Measurements from ENCODE around the gene APOL5.
"Not testable (repeated sequence)": the region's sequence is repeated elsewhere in the genome, so short reads cannot be mapped to it uniquely, and the experiment has no call there.

Gene APOL5

GRCh38 chr22:35717572-35717971, at the start of gene APOL5:
TSS of gene APOL5 (plus strand) at chr22:35717872. CDS start at chr22:35717872, 0 bp downstream.
- H3K36me3 Mint-ChIP-seq (ENCODE audit: low read depth): no peaks in the 10 kb centered on the region
- no peak within 1 kb of the TSS for H3K4me3 Mint-ChIP-seq
- peaks cover 7% of the 10 kb centered on the region for H3K4me1 Mint-ChIP-seq
- no peak for TF ChIP-seq CTCF (IDR thresholded peaks at IDR 0.05; ENCODE audit: unreplicated experiment in 3 of 3)
- no peak within 1 kb of the TSS for H3K27ac Mint-ChIP-seq
- peaks cover 17% of the 10 kb centered on the region for H3K9me3 Mint-ChIP-seq
- H3K27me3 Mint-ChIP-seq (ENCODE audit: low read depth): peaks cover 10% of the 10 kb centered on the region

- TF ChIP-seq CTCF (IDR thresholded peaks at IDR 0.05; ENCODE audit: unreplicated experiment in 3 of 3): no peak
- H3K27me3 Mint-ChIP-seq (ENCODE audit: low read depth): peaks cover 15% of the 10 kb centered on the region
- H3K4me3 Mint-ChIP-seq: no peak overlapping the region
- H3K4me1 Mint-ChIP-seq: no peaks in the 10 kb centered on the region
- H3K36me3 Mint-ChIP-seq (ENCODE audit: low read depth): no peaks in the 10 kb centered on the region
- H3K27ac Mint-ChIP-seq: no peak overlapping the region
- peaks cover 20% of the 10 kb centered on the region for H3K9me3 Mint-ChIP-seq
Measured at GRCh38 chr22:35674335-35674734, 43.3 kb upstream of the APOL5 start.

GRCh38 chr22:35676065-35676464, 41.6 kb upstream of the APOL5 start:
- H3K4me1 Mint-ChIP-seq; H3K4me3 Mint-ChIP-seq; H3K36me3 Mint-ChIP-seq (ENCODE audit: low read depth); H3K27ac Mint-ChIP-seq: not testable (repeated sequence)
- Mint-ChIP-seq H3K27me3 (ENCODE audit: low read depth) (peaks cover 15% of the 10 kb centered on the region), H3K9me3 (peaks cover 20% of the 10 kb centered on the region)

GRCh38 chr22:35677460-35678187, 40.0 kb upstream of the APOL5 start:
- H3K27ac Mint-ChIP-seq: no peak overlapping the region
- no peaks in the 10 kb centered on the region for H3K36me3 Mint-ChIP-seq (ENCODE audit: low read depth)
- TF ChIP-seq CTCF (IDR thresholded peaks at IDR 0.05; ENCODE audit: unreplicated experiment in 3 of 3): no peak
- no peaks in the 10 kb centered on the region for H3K4me1 Mint-ChIP-seq
- peaks cover 15% of the 10 kb centered on the region for H3K27me3 Mint-ChIP-seq (ENCODE audit: low read depth)
- peaks cover 19% of the 10 kb centered on the region for H3K9me3 Mint-ChIP-seq
- no peak overlapping the region for H3K4me3 Mint-ChIP-seq

- no peaks in the 10 kb centered on the region for H3K4me1 Mint-ChIP-seq
- H3K27me3 Mint-ChIP-seq (ENCODE audit: low read depth): peaks cover 19% of the 10 kb centered on the region
- no peak overlapping the region for H3K27ac Mint-ChIP-seq
- no peak overlapping the region for H3K4me3 Mint-ChIP-seq
- no peak for TF ChIP-seq CTCF (IDR thresholded peaks at IDR 0.05; ENCODE audit: unreplicated experiment in 3 of 3)
- H3K36me3 Mint-ChIP-seq (ENCODE audit: low read depth): no peaks in the 10 kb centered on the region
- peaks cover 12% of the 10 kb centered on the region for H3K9me3 Mint-ChIP-seq
Measured at GRCh38 chr22:35678836-35679235, 38.8 kb upstream of the APOL5 start.

GRCh38 chr22:35679492-35679891, 38.2 kb upstream of the APOL5 start:
- not testable (repeated sequence) for H3K27ac Mint-ChIP-seq; H3K9me3 Mint-ChIP-seq; H3K4me1 Mint-ChIP-seq; H3K4me3 Mint-ChIP-seq; H3K36me3 Mint-ChIP-seq (ENCODE audit: low read depth)
- peaks cover 19% of the 10 kb centered on the region for H3K27me3 Mint-ChIP-seq (ENCODE audit: low read depth)

GRCh38 chr22:35681454-35682052, 36.1 kb upstream of the APOL5 start:
- no peak for TF ChIP-seq CTCF (IDR thresholded peaks at IDR 0.05; ENCODE audit: unreplicated experiment in 3 of 3)
- Mint-ChIP-seq H3K4me1 (no peaks in the 10 kb centered on the region), H3K27ac (no peak overlapping the region), H3K27me3 (ENCODE audit: low read depth) (peaks cover 10% of the 10 kb centered on the region), H3K9me3 (peaks cover 2% of the 10 kb centered on the region), H3K4me3 (no peak overlapping the region), H3K36me3 (ENCODE audit: low read depth) (no peaks in the 10 kb centered on the region)
